ENCODE measurements around the gene SAMD15. TPM values are rescaled to one million over a fixed set of nuclear protein-coding genes. Genes with fewer than 3 reads are reported as not detected.

The SAMD15 gene
- total RNA-seq, 1 donor from 2014 or later = not detected

DNA sequence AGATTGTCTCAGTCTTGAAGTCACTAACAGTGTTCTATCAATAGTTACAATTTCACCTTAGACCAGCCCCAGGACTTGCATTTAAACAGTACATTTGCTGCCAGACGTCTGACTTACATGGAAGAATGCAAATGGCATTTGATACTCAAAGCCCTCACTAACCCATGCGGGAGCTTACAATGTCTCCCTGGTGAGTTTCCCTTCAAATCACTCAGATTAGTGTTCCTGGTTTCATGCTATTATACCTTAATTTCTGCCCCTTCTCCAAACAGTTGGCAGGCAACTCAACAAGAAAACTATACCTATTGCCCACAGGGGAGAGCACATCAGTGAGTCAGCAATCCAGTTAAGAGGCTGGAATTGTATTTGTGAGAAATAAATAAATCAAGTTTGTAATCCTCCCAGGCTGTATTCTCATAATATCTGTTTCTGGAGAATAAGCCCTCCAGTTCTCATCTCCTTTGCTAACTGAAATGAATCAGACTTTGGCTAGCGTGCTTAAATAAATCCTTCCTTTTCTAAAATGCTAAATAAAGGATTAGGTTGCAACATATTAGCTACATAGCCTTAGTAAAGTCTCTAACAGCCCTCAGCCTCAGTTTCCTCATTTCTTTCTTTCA, 32.7 kb upstream of the SAMD15 start:
- H3K9ac ChIP-seq (ENCODE audit: low read depth in 1 of 3, low read length in 3 of 3) = no peak overlapping the region

DNA sequence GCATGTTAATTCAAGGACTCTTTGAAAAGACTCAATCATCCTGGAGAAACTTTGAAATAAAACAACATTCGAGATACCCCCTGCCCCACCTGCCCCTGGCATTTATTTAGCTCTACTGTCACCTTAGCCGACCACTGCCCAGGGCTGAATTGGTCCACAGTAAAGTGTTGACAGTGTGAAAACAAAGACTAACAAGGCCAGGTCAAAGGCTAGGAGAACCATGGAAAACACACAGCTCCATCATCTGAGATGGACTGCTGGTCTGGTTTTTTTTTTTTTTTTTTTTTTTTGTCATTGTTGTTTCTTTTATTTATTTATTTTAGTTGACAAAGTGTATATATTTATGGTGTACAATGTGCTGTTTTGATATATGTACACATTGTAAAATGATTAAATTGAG, 30.7 kb upstream of the SAMD15 start:
- Histone ChIP-seq H3K9ac (ENCODE audit: low read depth in 1 of 3, low read length in 3 of 3) (no peak overlapping the region), H3K4me1 (ENCODE audit: control insufficient read depth in 3 of 3, insufficient read depth in 3 of 3, low read length in 3 of 3) (peaks cover 3 to 11% (median 3%) of the 10 kb centered on the region in 3 donors), H3K27me3 (ENCODE audit: control insufficient read depth in 3 of 3, insufficient read depth in 3 of 3, low read length in 3 of 3) (no peaks in the 10 kb centered on the region), H3K9me3 (ENCODE audit: control insufficient read depth in 3 of 3, low read length in 3 of 3) (no peaks in the 10 kb centered on the region), H3K27ac (ENCODE audit: low read depth, low read length) (no peak overlapping the region), H3K4me3 (ENCODE audit: low read length in 3 of 3) (no peak overlapping the region), H3K36me3 (ENCODE audit: control insufficient read depth in 3 of 3, insufficient read depth in 3 of 3, low read length in 3 of 3) (peaks cover 0 to 16% (median 14%) of the 10 kb centered on the region in 3 donors)

More for the DNA sequence above, 32.7 kb upstream of the SAMD15 start:
- no peaks in the 10 kb centered on the region for H3K9me3 ChIP-seq (ENCODE audit: control insufficient read depth in 3 of 3, low read length in 3 of 3)
- H3K27ac ChIP-seq (ENCODE audit: low read depth, low read length) = no peak overlapping the region
- H3K4me1 ChIP-seq (ENCODE audit: control insufficient read depth in 3 of 3, insufficient read depth in 3 of 3, low read length in 3 of 3) = peaks cover 3 to 11% (median 3%) of the 10 kb centered on the region in 3 donors
- H3K36me3 ChIP-seq (ENCODE audit: control insufficient read depth in 3 of 3, insufficient read depth in 3 of 3, low read length in 3 of 3) = peaks cover 0 to 17% (median 15%) of the 10 kb centered on the region in 3 donors
- no peaks in the 10 kb centered on the region for H3K27me3 ChIP-seq (ENCODE audit: control insufficient read depth in 3 of 3, insufficient read depth in 3 of 3, low read length in 3 of 3)
- no peak overlapping the region for H3K4me3 ChIP-seq (ENCODE audit: low read length in 3 of 3)

DNA sequence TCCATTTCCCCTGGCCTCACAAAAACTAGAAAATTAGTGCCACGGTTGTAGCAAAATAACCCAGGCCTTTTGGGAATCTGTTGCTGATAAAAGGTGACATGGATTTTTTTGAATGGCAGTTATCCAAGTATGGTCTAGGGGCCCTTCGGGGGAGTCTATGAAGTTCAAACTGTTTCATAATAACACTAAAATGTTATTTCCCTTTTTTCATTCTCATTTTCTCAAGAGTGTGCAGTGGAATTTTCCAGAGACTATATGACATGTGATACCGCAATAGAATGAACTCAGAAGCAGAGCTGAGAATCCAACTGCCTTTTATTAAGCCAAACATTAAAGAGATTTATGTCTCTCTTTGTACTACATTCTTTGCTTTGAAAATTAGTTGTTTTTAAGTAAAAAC, 29.4 kb upstream of the SAMD15 start:
- no peak overlapping the region for H3K27ac ChIP-seq (ENCODE audit: low read depth, low read length)
- H3K4me3 ChIP-seq (ENCODE audit: low read length in 3 of 3) = no peak overlapping the region
- no peaks in the 10 kb centered on the region for H3K9me3 ChIP-seq (ENCODE audit: control insufficient read depth in 3 of 3, low read length in 3 of 3)
- peaks cover 0 to 11% (median 10%) of the 10 kb centered on the region in 3 donors for H3K36me3 ChIP-seq (ENCODE audit: control insufficient read depth in 3 of 3, insufficient read depth in 3 of 3, low read length in 3 of 3)
- H3K27me3 ChIP-seq (ENCODE audit: control insufficient read depth in 3 of 3, insufficient read depth in 3 of 3, low read length in 3 of 3) = no peaks in the 10 kb centered on the region
- peaks cover 3 to 10% (median 3%) of the 10 kb centered on the region in 3 donors for H3K4me1 ChIP-seq (ENCODE audit: control insufficient read depth in 3 of 3, insufficient read depth in 3 of 3, low read length in 3 of 3)
- H3K9ac ChIP-seq (ENCODE audit: low read depth in 1 of 3, low read length in 3 of 3) = no peak overlapping the region

DNA sequence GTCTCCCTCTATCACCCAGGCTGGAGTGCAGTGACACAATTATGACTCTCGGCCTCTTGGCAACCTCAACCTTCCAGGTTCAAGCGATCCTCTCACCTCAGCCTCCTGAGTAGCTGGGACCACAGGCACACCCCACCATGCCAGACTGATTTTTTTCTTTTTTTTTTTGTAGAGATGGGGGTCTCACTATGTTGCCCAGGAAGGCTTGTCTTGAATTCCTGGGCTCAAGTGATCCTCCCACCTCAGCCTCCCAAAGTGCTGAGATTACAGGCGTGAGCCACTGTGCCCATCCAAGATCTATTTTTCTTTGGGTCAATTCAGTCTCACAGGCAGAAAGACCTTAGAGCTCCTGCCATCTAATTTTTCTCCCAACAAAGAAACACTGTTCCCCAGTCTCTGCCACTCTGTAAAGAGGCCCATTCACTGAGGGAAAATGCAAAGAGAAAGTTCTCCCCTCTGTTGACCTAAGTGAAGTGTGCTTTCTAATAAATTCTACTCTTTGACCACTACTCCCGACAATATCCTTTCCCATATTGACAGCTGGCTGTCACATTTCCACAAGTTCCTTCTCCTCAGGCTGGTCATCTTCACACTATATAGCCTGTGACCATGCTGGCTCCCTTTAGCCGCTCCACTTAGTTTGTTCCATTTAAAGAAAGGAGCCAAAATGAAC, 23.6 kb upstream of the SAMD15 start:
- peaks cover 0 to 11% (median 4%) of the 10 kb centered on the region in 3 donors for H3K36me3 ChIP-seq (ENCODE audit: control insufficient read depth in 3 of 3, insufficient read depth in 3 of 3, low read length in 3 of 3)
- H3K9ac ChIP-seq (ENCODE audit: low read depth in 1 of 3, low read length in 3 of 3) = no peak overlapping the region
- H3K27ac ChIP-seq (ENCODE audit: low read depth, low read length) = no peak overlapping the region
- H3K4me1 ChIP-seq (ENCODE audit: control insufficient read depth in 3 of 3, insufficient read depth in 3 of 3, low read length in 3 of 3) = no peaks in the 10 kb centered on the region
- H3K27me3 ChIP-seq (ENCODE audit: control insufficient read depth in 3 of 3, insufficient read depth in 3 of 3, low read length in 3 of 3) = no peaks in the 10 kb centered on the region
- H3K4me3 ChIP-seq (ENCODE audit: low read length in 3 of 3) = no peak overlapping the region
- no peaks in the 10 kb centered on the region for H3K9me3 ChIP-seq (ENCODE audit: control insufficient read depth in 3 of 3, low read length in 3 of 3)

DNA sequence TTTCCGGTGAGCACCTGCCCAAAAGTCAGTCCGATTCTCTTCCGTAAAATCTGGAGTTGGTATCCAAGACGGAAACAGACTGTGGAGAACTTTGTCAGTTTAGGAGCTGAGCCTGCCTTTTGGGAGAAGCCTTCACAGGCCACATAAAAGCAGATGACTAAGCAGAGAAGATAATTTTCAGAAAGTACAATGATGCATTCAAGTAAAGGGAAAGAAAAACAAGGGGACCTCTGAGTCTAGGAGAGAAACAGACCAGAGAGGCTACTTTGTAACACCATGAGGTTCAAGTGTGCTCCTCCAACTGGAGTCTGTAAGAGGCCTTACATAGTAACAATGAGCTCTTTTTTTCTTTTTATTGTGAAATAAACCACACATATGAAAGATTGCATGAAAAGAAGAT, 21.4 kb upstream of the SAMD15 start:
- no peak overlapping the region for H3K9ac ChIP-seq (ENCODE audit: low read depth in 1 of 3, low read length in 3 of 3)
- no peak overlapping the region for H3K27ac ChIP-seq (ENCODE audit: low read depth, low read length)
- no peak overlapping the region for H3K4me3 ChIP-seq (ENCODE audit: low read length in 3 of 3)
- H3K36me3 ChIP-seq (ENCODE audit: control insufficient read depth in 3 of 3, insufficient read depth in 3 of 3, low read length in 3 of 3) = no peaks in the 10 kb centered on the region
- no peaks in the 10 kb centered on the region for H3K4me1 ChIP-seq (ENCODE audit: control insufficient read depth in 3 of 3, insufficient read depth in 3 of 3, low read length in 3 of 3)
- H3K27me3 ChIP-seq (ENCODE audit: control insufficient read depth in 3 of 3, insufficient read depth in 3 of 3, low read length in 3 of 3) = no peaks in the 10 kb centered on the region
- no peaks in the 10 kb centered on the region for H3K9me3 ChIP-seq (ENCODE audit: control insufficient read depth in 3 of 3, low read length in 3 of 3)

DNA sequence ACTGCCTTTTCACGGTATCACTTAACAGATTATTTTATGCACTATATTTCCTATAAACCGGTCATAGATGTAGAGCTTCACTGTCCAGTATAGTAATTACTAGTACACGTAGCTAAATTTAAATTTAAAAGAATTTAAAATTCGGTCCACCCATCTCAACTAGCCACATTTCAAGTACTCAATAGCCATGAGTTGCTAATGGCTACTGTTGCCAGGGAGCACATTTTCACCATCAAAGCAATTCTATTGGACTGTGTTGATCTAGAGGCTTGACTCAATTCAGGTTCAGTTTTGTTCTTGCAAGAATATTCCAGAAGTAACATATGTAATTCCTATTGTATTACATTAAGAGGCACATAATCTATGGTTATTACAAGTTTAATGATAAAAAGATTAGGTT, 20.3 kb upstream of the SAMD15 start:
- H3K36me3 ChIP-seq (ENCODE audit: control insufficient read depth in 3 of 3, insufficient read depth in 3 of 3, low read length in 3 of 3) = no peaks in the 10 kb centered on the region
- no peak overlapping the region for H3K27ac ChIP-seq (ENCODE audit: low read depth, low read length)
- H3K27me3 ChIP-seq (ENCODE audit: control insufficient read depth in 3 of 3, insufficient read depth in 3 of 3, low read length in 3 of 3) = no peaks in the 10 kb centered on the region
- H3K9ac ChIP-seq (ENCODE audit: low read depth in 1 of 3, low read length in 3 of 3) = no peak overlapping the region
- H3K4me1 ChIP-seq (ENCODE audit: control insufficient read depth in 3 of 3, insufficient read depth in 3 of 3, low read length in 3 of 3) = no peaks in the 10 kb centered on the region
- H3K4me3 ChIP-seq (ENCODE audit: low read length in 3 of 3) = no peak overlapping the region
- H3K9me3 ChIP-seq (ENCODE audit: control insufficient read depth in 3 of 3, low read length in 3 of 3) = no peaks in the 10 kb centered on the region

DNA sequence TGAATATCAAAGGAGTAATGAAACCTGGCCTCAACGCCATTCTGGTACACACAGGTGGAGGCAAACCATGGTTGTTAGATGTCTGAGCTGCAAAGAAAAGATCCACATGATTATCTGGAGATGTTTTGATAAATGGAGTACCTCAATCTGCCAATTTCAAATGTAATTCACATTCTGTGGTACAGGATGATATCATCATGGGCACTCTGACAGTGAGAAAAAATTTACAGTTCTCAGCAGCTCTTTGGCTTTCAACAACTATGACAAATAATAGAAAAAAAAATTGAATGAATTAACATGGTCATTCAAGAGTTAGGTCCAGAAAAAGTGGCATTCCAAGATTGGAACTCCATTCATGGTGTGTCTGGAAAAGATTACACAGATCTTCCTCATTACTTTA, 17.6 kb upstream of the SAMD15 start:
- Histone ChIP-seq H3K36me3 (ENCODE audit: control insufficient read depth in 3 of 3, insufficient read depth in 3 of 3, low read length in 3 of 3) (no peaks in the 10 kb centered on the region), H3K9ac (ENCODE audit: low read depth in 1 of 3, low read length in 3 of 3) (no peak overlapping the region), H3K4me1 (ENCODE audit: control insufficient read depth in 3 of 3, insufficient read depth in 3 of 3, low read length in 3 of 3) (no peaks in the 10 kb centered on the region), H3K9me3 (ENCODE audit: control insufficient read depth in 3 of 3, low read length in 3 of 3) (no peaks in the 10 kb centered on the region), H3K27ac (ENCODE audit: low read depth, low read length) (no peak overlapping the region), H3K27me3 (ENCODE audit: control insufficient read depth in 3 of 3, insufficient read depth in 3 of 3, low read length in 3 of 3) (no peaks in the 10 kb centered on the region), H3K4me3 (ENCODE audit: low read length in 3 of 3) (no peak overlapping the region)

DNA sequence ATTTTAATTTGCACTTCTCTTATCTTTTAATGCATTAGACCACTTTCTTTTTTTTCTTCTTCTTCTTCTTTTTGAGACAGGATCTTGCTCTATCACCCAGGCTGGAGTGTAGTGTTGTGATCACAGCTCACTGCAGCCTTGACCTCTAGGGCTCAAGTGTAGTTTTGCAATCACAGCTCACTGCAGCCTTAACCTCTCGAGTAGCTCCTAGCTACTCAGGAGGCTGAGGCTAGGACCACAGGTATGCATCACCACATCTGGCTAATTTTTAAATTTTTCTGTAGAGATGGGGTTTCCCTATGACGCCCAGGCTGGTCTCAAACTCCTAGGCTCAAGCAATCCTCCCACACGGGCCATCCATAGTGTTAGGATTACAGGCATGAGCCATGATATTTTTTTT, 13.0 kb upstream of the SAMD15 start:
- H3K27me3 ChIP-seq (ENCODE audit: control insufficient read depth in 3 of 3, insufficient read depth in 3 of 3, low read length in 3 of 3) = no peaks in the 10 kb centered on the region
- no peaks in the 10 kb centered on the region for H3K36me3 ChIP-seq (ENCODE audit: control insufficient read depth in 3 of 3, insufficient read depth in 3 of 3, low read length in 3 of 3)
- no peaks in the 10 kb centered on the region for H3K4me1 ChIP-seq (ENCODE audit: control insufficient read depth in 3 of 3, insufficient read depth in 3 of 3, low read length in 3 of 3)
- no peak overlapping the region for H3K9ac ChIP-seq (ENCODE audit: low read depth in 1 of 3, low read length in 3 of 3)
- no peaks in the 10 kb centered on the region for H3K9me3 ChIP-seq (ENCODE audit: control insufficient read depth in 3 of 3, low read length in 3 of 3)
- no peak overlapping the region for H3K27ac ChIP-seq (ENCODE audit: low read depth, low read length)
- H3K4me3 ChIP-seq (ENCODE audit: low read length in 3 of 3) = no peak overlapping the region

DNA sequence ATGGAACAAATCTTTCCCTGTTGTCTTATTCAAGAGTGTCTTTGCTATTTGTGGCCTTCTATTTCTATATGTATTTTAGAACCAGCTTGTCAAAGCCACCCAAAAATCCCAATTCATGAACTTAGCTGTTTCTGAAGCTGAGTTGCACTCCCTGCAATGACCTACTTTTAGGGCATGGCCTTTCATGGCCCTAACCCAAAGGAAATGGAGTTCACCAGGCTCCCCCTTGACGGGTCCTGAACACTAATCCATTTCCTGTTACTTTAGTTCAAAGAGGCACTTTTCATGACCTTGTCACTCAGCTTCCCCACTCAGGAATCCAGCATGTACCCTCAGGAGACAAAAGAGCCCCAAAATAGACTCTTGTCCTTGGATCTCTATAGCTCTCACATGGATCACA, 7.9 kb upstream of the SAMD15 start:
- no peaks in the 10 kb centered on the region for H3K9me3 ChIP-seq (ENCODE audit: control insufficient read depth in 3 of 3, low read length in 3 of 3)
- no peak overlapping the region for H3K27ac ChIP-seq (ENCODE audit: low read depth, low read length)
- no peaks in the 10 kb centered on the region for H3K36me3 ChIP-seq (ENCODE audit: control insufficient read depth in 3 of 3, insufficient read depth in 3 of 3, low read length in 3 of 3)
- no peaks in the 10 kb centered on the region for H3K4me1 ChIP-seq (ENCODE audit: control insufficient read depth in 3 of 3, insufficient read depth in 3 of 3, low read length in 3 of 3)
- no peak overlapping the region for H3K9ac ChIP-seq (ENCODE audit: low read depth in 1 of 3, low read length in 3 of 3)
- H3K27me3 ChIP-seq (ENCODE audit: control insufficient read depth in 3 of 3, insufficient read depth in 3 of 3, low read length in 3 of 3) = no peaks in the 10 kb centered on the region
- H3K4me3 ChIP-seq (ENCODE audit: low read length in 3 of 3) = no peak overlapping the region

DNA sequence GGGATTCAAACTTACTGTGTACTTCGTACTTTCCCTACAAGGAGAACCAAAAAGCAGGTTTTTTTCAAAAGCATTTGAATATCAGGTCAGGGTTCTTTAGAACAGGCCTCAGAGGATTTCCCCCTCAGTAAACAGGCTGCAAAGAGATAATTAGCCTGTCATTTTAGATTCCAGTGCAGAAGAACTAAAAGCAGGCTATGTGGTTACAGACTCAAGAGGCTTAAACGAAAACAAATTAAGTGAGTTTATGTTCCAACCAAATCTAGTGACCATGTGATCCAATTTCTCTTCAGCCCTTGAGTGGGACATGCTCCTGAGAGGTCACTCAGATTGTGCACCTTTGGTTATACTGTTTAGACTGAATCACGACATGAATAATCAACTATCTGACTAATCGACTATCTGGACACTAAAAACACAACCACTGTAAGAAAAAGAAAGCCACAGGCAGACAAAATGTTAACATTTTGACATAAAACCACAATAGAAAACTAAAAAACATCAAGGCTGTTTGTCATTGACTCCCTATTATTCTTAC, 4.8 kb upstream of the SAMD15 start:
- H3K27ac ChIP-seq (ENCODE audit: low read depth, low read length) = no peak overlapping the region

More for the DNA sequence above, 4.8 kb upstream of the SAMD15 start:
- Histone ChIP-seq H3K4me3 (ENCODE audit: low read length in 3 of 3) (no peak overlapping the region), H3K9ac (ENCODE audit: low read depth in 1 of 3, low read length in 3 of 3) (no peak overlapping the region), H3K4me1 (ENCODE audit: control insufficient read depth in 3 of 3, insufficient read depth in 3 of 3, low read length in 3 of 3) (peaks cover 1 to 11% (median 5%) of the 10 kb centered on the region in 3 donors), H3K36me3 (ENCODE audit: control insufficient read depth in 3 of 3, insufficient read depth in 3 of 3, low read length in 3 of 3) (no peaks in the 10 kb centered on the region), H3K27me3 (ENCODE audit: control insufficient read depth in 3 of 3, insufficient read depth in 3 of 3, low read length in 3 of 3) (no peaks in the 10 kb centered on the region), H3K9me3 (ENCODE audit: control insufficient read depth in 3 of 3, low read length in 3 of 3) (no peaks in the 10 kb centered on the region)
